B cell (primary cell): ENCODE measurements around the gene MALSU1.

Experiments
- EZH2 ChIP-seq: IDR thresholded peaks from 2 replicates; pipeline ENCODE4 v1.6.1; 2012; ENCODE audit warnings: borderline replicate concordance, low read depth, mild to moderate bottlenecking, moderate library complexity, low read length; ENCODE audit not compliant: insufficient read depth, poor library complexity, severe bottlenecking
- TF ChIP-seq, protein P1 (sequence below): fragments of 200-600 bp; IDR thresholded peaks from one replicate; pipeline ENCODE4 v1.8.0; 2022; ENCODE audit warnings: antibody characterized with exemption, mild to moderate bottlenecking

DNA sequence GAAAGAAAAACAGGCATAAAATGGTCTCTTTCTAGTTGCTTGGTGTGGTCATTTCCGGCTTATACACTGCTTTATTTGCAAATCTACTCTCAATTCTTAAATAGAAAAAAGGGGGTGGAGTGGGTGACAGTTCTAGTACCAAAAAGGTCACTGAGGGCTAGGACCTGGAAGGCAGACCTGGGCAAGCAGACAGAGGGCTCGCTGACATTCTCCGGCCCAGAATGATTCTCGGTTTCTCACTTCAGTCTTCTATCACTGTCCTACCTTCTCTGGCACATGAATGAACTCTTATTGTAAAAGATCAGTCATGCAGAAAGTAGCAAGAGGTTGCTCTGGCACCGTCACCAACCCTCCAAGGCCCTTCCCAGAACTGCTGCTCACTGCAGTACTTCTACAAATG, 54.0 kb downstream of the MALSU1 start:
- TF ChIP-seq, protein P1, sequence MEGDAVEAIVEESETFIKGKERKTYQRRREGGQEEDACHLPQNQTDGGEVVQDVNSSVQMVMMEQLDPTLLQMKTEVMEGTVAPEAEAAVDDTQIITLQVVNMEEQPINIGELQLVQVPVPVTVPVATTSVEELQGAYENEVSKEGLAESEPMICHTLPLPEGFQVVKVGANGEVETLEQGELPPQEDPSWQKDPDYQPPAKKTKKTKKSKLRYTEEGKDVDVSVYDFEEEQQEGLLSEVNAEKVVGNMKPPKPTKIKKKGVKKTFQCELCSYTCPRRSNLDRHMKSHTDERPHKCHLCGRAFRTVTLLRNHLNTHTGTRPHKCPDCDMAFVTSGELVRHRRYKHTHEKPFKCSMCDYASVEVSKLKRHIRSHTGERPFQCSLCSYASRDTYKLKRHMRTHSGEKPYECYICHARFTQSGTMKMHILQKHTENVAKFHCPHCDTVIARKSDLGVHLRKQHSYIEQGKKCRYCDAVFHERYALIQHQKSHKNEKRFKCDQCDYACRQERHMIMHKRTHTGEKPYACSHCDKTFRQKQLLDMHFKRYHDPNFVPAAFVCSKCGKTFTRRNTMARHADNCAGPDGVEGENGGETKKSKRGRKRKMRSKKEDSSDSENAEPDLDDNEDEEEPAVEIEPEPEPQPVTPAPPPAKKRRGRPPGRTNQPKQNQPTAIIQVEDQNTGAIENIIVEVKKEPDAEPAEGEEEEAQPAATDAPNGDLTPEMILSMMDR = no peak
- no peak for TF ChIP-seq EZH2
